GM18517 (cell line): ENCODE measurements around the gene PTPRN2.

Experiments
- ATAC-seq: cut with Tn5 transposase; IDR thresholded peaks from one replicate; pipeline ENCODE4 v1.9.1; 2021; ENCODE audit warnings: mild to moderate bottlenecking, moderate library complexity; ENCODE audit not compliant: unreplicated experiment

PTPRN2 gene

GRCh38 chr7:157805713-157806112 lies 781.9 kb downstream of the PTPRN2 start:
- ATAC-seq = no peak

- no peak for ATAC-seq
Measured at GRCh38 chr7:157803906-157804305, 783.7 kb downstream of the PTPRN2 start.

- ATAC-seq = no peak
Measured at GRCh38 chr7:157801971-157802675, 785.5 kb downstream of the PTPRN2 start.

- ATAC-seq = no peak
Measured at GRCh38 chr7:157801113-157801512, 786.5 kb downstream of the PTPRN2 start.

GRCh38 chr7:157800281-157800680 lies 787.3 kb downstream of the PTPRN2 start:
- no peak for ATAC-seq

GRCh38 chr7:157799076-157799685 lies 788.4 kb downstream of the PTPRN2 start:
- ATAC-seq = no peak

GRCh38 chr7:157797361-157797760 lies 790.3 kb downstream of the PTPRN2 start:
- ATAC-seq = no peak

- ATAC-seq = no peak
Measured at GRCh38 chr7:157796846-157797245, 790.8 kb downstream of the PTPRN2 start.

- ATAC-seq = no peak
Measured at GRCh38 chr7:157795643-157796042, 792.0 kb downstream of the PTPRN2 start.

- no peak for ATAC-seq
Measured at GRCh38 chr7:157795199-157795598, 792.4 kb downstream of the PTPRN2 start.

GRCh38 chr7:157794746-157795065 lies 792.9 kb downstream of the PTPRN2 start:
- ATAC-seq = no peak

- no peak for ATAC-seq
Measured at GRCh38 chr7:157793973-157794745, 793.5 kb downstream of the PTPRN2 start.

GRCh38 chr7:157793087-157793353 lies 794.6 kb downstream of the PTPRN2 start:
- no peak for ATAC-seq

- no peak for ATAC-seq
Measured at GRCh38 chr7:157792241-157793086, 795.2 kb downstream of the PTPRN2 start.

GRCh38 chr7:157791666-157792065 lies 796.0 kb downstream of the PTPRN2 start:
- no peak for ATAC-seq

GRCh38 chr7:157791261-157791660 lies 796.4 kb downstream of the PTPRN2 start:
- ATAC-seq = no peak

GRCh38 chr7:157789942-157790341 lies 797.7 kb downstream of the PTPRN2 start:
- no peak for ATAC-seq

- ATAC-seq = no peak
Measured at GRCh38 chr7:157789094-157789493, 798.5 kb downstream of the PTPRN2 start.

GRCh38 chr7:157788573-157788972 lies 799.0 kb downstream of the PTPRN2 start:
- no peak for ATAC-seq

- ATAC-seq = no peak
Measured at GRCh38 chr7:157787275-157787701, 800.3 kb downstream of the PTPRN2 start.
